Measurements from ENCODE around the gene JAZF1.

DNA sequence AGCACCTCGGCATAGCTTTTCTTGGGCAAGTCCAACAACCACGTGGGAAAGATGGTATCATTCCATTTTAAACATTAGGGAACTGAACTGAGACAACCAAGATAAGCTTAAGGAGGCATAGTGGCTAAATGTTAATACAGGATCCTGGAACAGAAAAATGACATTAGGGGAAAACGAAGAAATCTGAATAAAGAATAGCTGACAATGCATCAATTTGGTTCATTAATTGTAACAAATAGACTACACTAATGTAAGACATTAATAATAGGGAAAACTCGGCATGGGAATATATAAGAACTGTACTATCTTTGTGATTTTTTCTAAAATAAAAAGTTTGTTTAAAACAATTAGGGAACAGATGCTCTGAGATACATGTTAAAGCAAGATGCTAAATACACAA is 165.4 kb downstream of the JAZF1 start:
- TF ChIP-seq POLR2A (IDR thresholded peaks at IDR 0.05), result no peak
- TF ChIP-seq, protein P1, sequence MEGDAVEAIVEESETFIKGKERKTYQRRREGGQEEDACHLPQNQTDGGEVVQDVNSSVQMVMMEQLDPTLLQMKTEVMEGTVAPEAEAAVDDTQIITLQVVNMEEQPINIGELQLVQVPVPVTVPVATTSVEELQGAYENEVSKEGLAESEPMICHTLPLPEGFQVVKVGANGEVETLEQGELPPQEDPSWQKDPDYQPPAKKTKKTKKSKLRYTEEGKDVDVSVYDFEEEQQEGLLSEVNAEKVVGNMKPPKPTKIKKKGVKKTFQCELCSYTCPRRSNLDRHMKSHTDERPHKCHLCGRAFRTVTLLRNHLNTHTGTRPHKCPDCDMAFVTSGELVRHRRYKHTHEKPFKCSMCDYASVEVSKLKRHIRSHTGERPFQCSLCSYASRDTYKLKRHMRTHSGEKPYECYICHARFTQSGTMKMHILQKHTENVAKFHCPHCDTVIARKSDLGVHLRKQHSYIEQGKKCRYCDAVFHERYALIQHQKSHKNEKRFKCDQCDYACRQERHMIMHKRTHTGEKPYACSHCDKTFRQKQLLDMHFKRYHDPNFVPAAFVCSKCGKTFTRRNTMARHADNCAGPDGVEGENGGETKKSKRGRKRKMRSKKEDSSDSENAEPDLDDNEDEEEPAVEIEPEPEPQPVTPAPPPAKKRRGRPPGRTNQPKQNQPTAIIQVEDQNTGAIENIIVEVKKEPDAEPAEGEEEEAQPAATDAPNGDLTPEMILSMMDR (IDR thresholded peaks at IDR 0.05), result no peak
